H9 (cell line): ENCODE data around the gene CSTF1. TPM values are rescaled to one million over a fixed set of nuclear protein-coding genes. Genes with fewer than 3 reads are reported as not detected.

Experiments used
- DNase-seq: peaks from one replicate; pipeline ENCODE4 v3.0.0-alpha.2; 2017
- H2AFZ ChIP-seq: one replicate; pipeline ENCODE4 v1.6.1; 2013; ENCODE audit warnings: mild to moderate bottlenecking, low read length, control low read depth, moderate library complexity
- H2AK5ac ChIP-seq: 2 replicates; pipeline ENCODE4 v1.6.1; 2013; ENCODE audit warnings: low read length, control low read depth, mixed read lengths; ENCODE audit not compliant: insufficient read length
- H2BK120ac ChIP-seq: one replicate; pipeline ENCODE4 v1.6.1; 2013; ENCODE audit warnings: low read depth, mild to moderate bottlenecking, low read length, control low read depth, inconsistent platforms; ENCODE audit not compliant: poor library complexity, severe bottlenecking
- H2BK12ac ChIP-seq: 2 replicates; pipeline ENCODE4 v1.6.1; 2013; ENCODE audit warnings: low read length, control low read depth, mixed read lengths, low read depth; ENCODE audit not compliant: insufficient read length
- H2BK15ac ChIP-seq: 2 replicates; pipeline ENCODE4 v1.6.1; 2013; ENCODE audit warnings: low read depth, low read length, control low read depth
- H2BK20ac ChIP-seq: one replicate; pipeline ENCODE4 v1.6.1; 2013; ENCODE audit warnings: low read depth, mild to moderate bottlenecking, low read length, control low read depth, inconsistent platforms; ENCODE audit not compliant: poor library complexity, severe bottlenecking
- H2BK5ac ChIP-seq: 2 replicates; pipeline ENCODE4 v1.6.1; 2013; ENCODE audit warnings: low read length, control low read depth, mixed read lengths; ENCODE audit not compliant: insufficient read length
- H3K14ac ChIP-seq: 2 replicates; pipeline ENCODE4 v1.6.1; 2013; ENCODE audit warnings: low read length, control low read depth; ENCODE audit not compliant: insufficient read depth
- H3K18ac ChIP-seq: 2 replicates; pipeline ENCODE4 v1.6.1; 2013; ENCODE audit warnings: low read depth, mild to moderate bottlenecking, mixed read lengths, low read length, control low read depth; ENCODE audit not compliant: insufficient read length
- H3K23ac ChIP-seq: 2 replicates; pipeline ENCODE4 v1.6.1; 2013; ENCODE audit warnings: low read length, control low read depth, mixed read lengths, low read depth; ENCODE audit not compliant: insufficient read length
- H3K23me2 ChIP-seq: 2 replicates; pipeline ENCODE4 v1.6.1; 2013; ENCODE audit warnings: low read depth, mild to moderate bottlenecking, mixed read lengths, low read length, control low read depth; ENCODE audit not compliant: insufficient read length, poor library complexity, severe bottlenecking
- H3K27ac ChIP-seq: 2 replicates; pipeline ENCODE4 v1.5.1; 2013; ENCODE audit warnings: low read length, control low read depth, mixed read lengths, low read depth; ENCODE audit not compliant: insufficient read length
- H3K27me3 ChIP-seq: 2 replicates; pipeline ENCODE4 v1.6.1; 2013; ENCODE audit warnings: low read length, control low read depth, inconsistent platforms; ENCODE audit not compliant: insufficient read depth
- H3K4ac ChIP-seq: 2 replicates; pipeline ENCODE4 v1.6.1; 2013; ENCODE audit warnings: low read depth, mild to moderate bottlenecking, control low read depth, inconsistent platforms, low read length, moderate library complexity
- H3K4me1 ChIP-seq: 2 replicates; pipeline ENCODE4 v1.6.1; 2013; ENCODE audit warnings: low read length, control low read depth, inconsistent platforms; ENCODE audit not compliant: insufficient read depth
- H3K4me2 ChIP-seq: 2 replicates; pipeline ENCODE4 v1.6.1; 2013; ENCODE audit warnings: low read length, control low read depth, mixed read lengths; ENCODE audit not compliant: insufficient read length, insufficient read depth
- H3K56ac ChIP-seq: 2 replicates; pipeline ENCODE4 v1.6.1; 2013; ENCODE audit warnings: low read depth, mild to moderate bottlenecking, mixed read lengths, low read length, control low read depth; ENCODE audit not compliant: insufficient read length
- H3K79me1 ChIP-seq: 2 replicates; pipeline ENCODE4 v1.6.1; 2013; ENCODE audit warnings: low read depth, mild to moderate bottlenecking, moderate library complexity, low read length, control low read depth, inconsistent platforms; ENCODE audit not compliant: insufficient read depth, poor library complexity, severe bottlenecking
- H3K79me2 ChIP-seq: 2 replicates; pipeline ENCODE4 v1.6.1; 2013; ENCODE audit warnings: low read length, control low read depth, inconsistent platforms; ENCODE audit not compliant: insufficient read depth
- H3K9ac ChIP-seq: 2 replicates; pipeline ENCODE4 v1.6.1; 2013; ENCODE audit warnings: low read length, control low read depth, mixed read lengths; ENCODE audit not compliant: insufficient read length; ENCODE audit errors: extremely low read depth
- H3K9me3 ChIP-seq: one replicate; pipeline ENCODE4 v1.6.1; 2013; ENCODE audit warnings: low read depth, low read length, inconsistent platforms; ENCODE audit not compliant: control insufficient read depth
- H3T11ph ChIP-seq: one replicate; pipeline ENCODE4 v1.6.1; 2013; ENCODE audit warnings: mild to moderate bottlenecking, low read length, control low read depth, inconsistent platforms
- H4K20me1 ChIP-seq: one replicate; pipeline ENCODE4 v1.6.1; 2013; ENCODE audit not compliant: control insufficient read depth, insufficient read length, insufficient read depth
- H4K5ac ChIP-seq: 2 replicates; pipeline ENCODE4 v1.6.1; 2013; ENCODE audit warnings: low read depth, mild to moderate bottlenecking, mixed read lengths, low read length, control low read depth; ENCODE audit not compliant: insufficient read length
- H4K8ac ChIP-seq: replicated peaks from 2 replicates; pipeline ENCODE4 v1.6.1; 2013; ENCODE audit warnings: low read length, control low read depth, mixed read lengths, low read depth; ENCODE audit not compliant: insufficient read length
- H4K91ac ChIP-seq: 2 replicates; pipeline ENCODE4 v1.6.1; 2013; ENCODE audit warnings: low read depth, mild to moderate bottlenecking, moderate library complexity, mixed read lengths, low read length, control low read depth; ENCODE audit not compliant: insufficient read length
- H3K27ac Mint-ChIP-seq, 3 experiments: 2 replicates in 2 of 3; 3 replicates in 1 of 3; pipeline ENCODE4 v1.8.0; 2020 to 2021; ENCODE audit warnings: mixed read lengths in 3 of 3, mild to moderate bottlenecking in 1 of 3, moderate library complexity in 1 of 3
- H3K27me3 Mint-ChIP-seq: 2 replicates; pipeline ENCODE4 v1.8.0; 2021; ENCODE audit warnings: low read depth, mild to moderate bottlenecking, moderate library complexity, mixed read lengths
- H3K36me3 Mint-ChIP-seq, 3 experiments: 2 replicates in 2 of 3; 3 replicates in 1 of 3; pipeline ENCODE4 v1.8.0; 2020 to 2021; ENCODE audit warnings: low read depth in 3 of 3, mixed read lengths in 3 of 3; ENCODE audit not compliant: insufficient read depth in 1 of 3
- H3K4me1 Mint-ChIP-seq, 2 experiments: 2 replicates each; pipeline ENCODE4 v1.8.0; 2020; ENCODE audit warnings: mixed read lengths in 2 of 2
- H3K4me3 Mint-ChIP-seq, 2 experiments: 2 replicates in 1 of 2; 3 replicates in 1 of 2; pipeline ENCODE4 v1.8.0; 2020 to 2021; ENCODE audit warnings: mild to moderate bottlenecking in 2 of 2, mixed read lengths in 2 of 2, moderate library complexity in 1 of 2
- H3K9me3 Mint-ChIP-seq, 2 experiments: 2 replicates in 1 of 2; 3 replicates in 1 of 2; pipeline ENCODE4 v1.8.0; 2020; ENCODE audit warnings: mild to moderate bottlenecking in 2 of 2, mixed read lengths in 2 of 2, moderate library complexity in 1 of 2
- CTCF ChIP-seq: fragments of 200-600 bp; sonication (generic); conservative IDR thresholded peaks from 3 replicates; pipeline ENCODE4 v1.8.0; 2021; ENCODE audit warnings: antibody characterized with exemption, mild to moderate bottlenecking
- WGBS: extraction: QIAGEN DNeasy Blood & Tissue Kit; methylation state at CpG from one replicate; pipeline ENCODE4 v1.1.7; 2013; ENCODE audit warnings: missing lambda C conversion rate, low lambda C conversion rate, mixed read lengths; ENCODE audit not compliant: insufficient read length; ENCODE audit errors: extremely low coverage; 5-methylcytosine and 5-hydroxymethylcytosine counted together
- total RNA-seq: library from RNA; stranded (reverse); gene quantifications from 2 replicates; pipeline ENCODE4 v1.2.1, GENCODE V29; 2021

Gene CSTF1
- total RNA-seq, 1 experiment from 2014 or later: 72.9 TPM

- Mint-ChIP-seq H3K9me3 (no peaks in the 10 kb centered on the region), H3K36me3 (no peaks in the 10 kb centered on the region), H3K27me3 (peaks cover 79% of the 10 kb centered on the region), H3K4me3 (no peak overlapping the region), H3K4me1 (peaks cover 9 to 10% of the 10 kb centered on the region in 2 experiments), H3K27ac (no peak overlapping the region)
- Histone ChIP-seq H2AFZ (no peak overlapping the region), H3K56ac (no peak overlapping the region), H3K9me3 (no peaks in the 10 kb centered on the region), H2BK15ac (no peak overlapping the region), H3K4me2 (no peak overlapping the region), H2BK5ac (no peak overlapping the region), H3K18ac (no peak overlapping the region), H3K27me3 (peaks cover 2% of the 10 kb centered on the region; the same call in 1 of the 2 replicates), H2BK12ac (no peak overlapping the region), H4K8ac (no peak overlapping the region), H2BK120ac (no peak overlapping the region), H2BK20ac (no peak overlapping the region), H3K79me1 (no peaks in the 10 kb centered on the region), H3T11ph (no peak overlapping the region), H4K20me1 (no peaks in the 10 kb centered on the region), H3K23ac (no peak overlapping the region), H3K79me2 (no peaks in the 10 kb centered on the region), H3K4me1 (no peaks in the 10 kb centered on the region; the same call in 1 of the 2 replicates), H3K9ac (no peak overlapping the region), H4K5ac (no peak overlapping the region), H3K27ac (no peak overlapping the region), H4K91ac (no peak overlapping the region), H3K4ac (no peak overlapping the region), H3K14ac (no peak overlapping the region), H2AK5ac (no peak overlapping the region), H3K23me2 (no peaks in the 10 kb centered on the region)
- DNase-seq: no peak
- WGBS: no CpG with 5 or more reads among the region's 1 CpG
- no peak for TF ChIP-seq CTCF
These were observed 31.4 kb downstream of the CSTF1 start for GRCh38 chr20:56423886-56424285.
